ENCODE measurements around the gene FIS1. TPM values are rescaled to one million over a fixed set of nuclear protein-coding genes. Genes with fewer than 3 reads are reported as not detected.

FIS1 gene
- total RNA-seq, 1 donor from 2014 or later: 140 TPM

DNA sequence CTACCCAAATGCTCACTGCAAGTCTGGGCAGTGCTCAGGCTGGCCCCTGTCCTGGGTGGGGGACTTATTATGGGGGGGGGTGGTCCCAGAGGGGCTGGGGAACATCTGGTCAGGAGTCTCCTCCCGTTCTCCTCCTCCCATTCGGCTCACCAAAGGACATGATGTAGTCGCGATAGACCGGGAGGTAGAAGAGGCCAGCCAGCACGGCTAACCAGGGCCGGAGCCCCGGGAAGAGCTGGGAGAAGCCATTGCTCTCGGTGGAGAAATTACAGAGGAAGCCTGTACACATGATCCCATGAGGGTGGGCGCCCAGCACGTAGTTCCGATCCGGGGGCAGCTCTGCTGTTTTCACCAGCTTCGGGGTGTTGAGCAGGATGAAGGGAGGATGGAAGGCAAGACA, 46.4 kb downstream of the FIS1 start:
- Histone ChIP-seq H3K9ac (ENCODE audit: low read length) (no peak overlapping the region), H3K9me3 (ENCODE audit: insufficient read depth, low read depth, low read length) (no peaks in the 10 kb centered on the region), H3K4me1 (ENCODE audit: insufficient read depth, low read length) (peaks cover 2% of the 10 kb centered on the region), H3K4me2 (ENCODE audit: low read length) (no peak overlapping the region), H2AFZ (ENCODE audit: low read depth, low read length) (no peak overlapping the region), H3K79me2 (ENCODE audit: insufficient read depth, low read length) (no peaks in the 10 kb centered on the region), H3K27ac (ENCODE audit: low read depth, low read length) (no peak overlapping the region), H3K36me3 (ENCODE audit: insufficient read depth, low read length) (no peaks in the 10 kb centered on the region), H3K27me3 (ENCODE audit: insufficient read depth, low read length) (peaks cover 26% of the 10 kb centered on the region), H4K20me1 (ENCODE audit: insufficient read depth, low read length) (peaks cover 3% of the 10 kb centered on the region), H3K4me3 (ENCODE audit: insufficient read depth, low read depth, low read length) (no peak overlapping the region)
- Mint-ChIP-seq H3K4me3 (ENCODE audit: unreplicated experiment) (no peak overlapping the region), H3K36me3 (ENCODE audit: low read depth, unreplicated experiment) (no peaks in the 10 kb centered on the region), H3K27ac (ENCODE audit: unreplicated experiment) (no peak overlapping the region), H3K9me3 (ENCODE audit: unreplicated experiment) (no peaks in the 10 kb centered on the region), H3K27me3 (ENCODE audit: low read depth, unreplicated experiment) (peaks cover 29% of the 10 kb centered on the region), H3K4me1 (ENCODE audit: low read depth, unreplicated experiment) (no peaks in the 10 kb centered on the region)
- FAIRE-seq (no peak), DNase-seq (ENCODE audit: low read depth) (no peak)
- no peak for TF ChIP-seq EZH2 (IDR thresholded peaks at IDR 0.05; ENCODE audit: insufficient read depth, low read length)
- TF ChIP-seq, protein P1, sequence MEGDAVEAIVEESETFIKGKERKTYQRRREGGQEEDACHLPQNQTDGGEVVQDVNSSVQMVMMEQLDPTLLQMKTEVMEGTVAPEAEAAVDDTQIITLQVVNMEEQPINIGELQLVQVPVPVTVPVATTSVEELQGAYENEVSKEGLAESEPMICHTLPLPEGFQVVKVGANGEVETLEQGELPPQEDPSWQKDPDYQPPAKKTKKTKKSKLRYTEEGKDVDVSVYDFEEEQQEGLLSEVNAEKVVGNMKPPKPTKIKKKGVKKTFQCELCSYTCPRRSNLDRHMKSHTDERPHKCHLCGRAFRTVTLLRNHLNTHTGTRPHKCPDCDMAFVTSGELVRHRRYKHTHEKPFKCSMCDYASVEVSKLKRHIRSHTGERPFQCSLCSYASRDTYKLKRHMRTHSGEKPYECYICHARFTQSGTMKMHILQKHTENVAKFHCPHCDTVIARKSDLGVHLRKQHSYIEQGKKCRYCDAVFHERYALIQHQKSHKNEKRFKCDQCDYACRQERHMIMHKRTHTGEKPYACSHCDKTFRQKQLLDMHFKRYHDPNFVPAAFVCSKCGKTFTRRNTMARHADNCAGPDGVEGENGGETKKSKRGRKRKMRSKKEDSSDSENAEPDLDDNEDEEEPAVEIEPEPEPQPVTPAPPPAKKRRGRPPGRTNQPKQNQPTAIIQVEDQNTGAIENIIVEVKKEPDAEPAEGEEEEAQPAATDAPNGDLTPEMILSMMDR (IDR thresholded peaks at IDR 0.05; ENCODE audit: insufficient read depth, low read depth, low read length): no peak

DNA sequence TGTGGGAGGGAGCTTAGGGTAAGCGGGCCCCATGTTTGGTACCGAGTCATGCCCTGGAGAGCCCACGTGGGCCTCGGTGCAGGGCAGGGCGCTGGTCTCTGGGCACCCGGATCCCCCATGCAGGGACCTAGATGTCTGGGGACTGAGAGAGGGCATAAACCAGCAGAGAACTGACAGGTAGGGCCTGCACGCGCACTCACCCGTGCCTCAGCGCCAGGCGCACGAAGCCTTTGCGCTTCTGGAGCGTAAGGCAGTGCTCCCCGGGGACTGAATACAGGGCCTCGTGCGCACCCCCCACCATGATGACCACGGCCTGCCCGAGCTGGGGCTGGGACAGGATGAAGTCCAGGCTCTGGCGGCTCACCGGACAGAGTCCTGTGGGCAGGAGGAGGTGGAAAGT, 46.9 kb downstream of the FIS1 start:
- no peak for TF ChIP-seq EZH2 (IDR thresholded peaks at IDR 0.05; ENCODE audit: insufficient read depth, low read length)
- TF ChIP-seq, protein P1 (IDR thresholded peaks at IDR 0.05; ENCODE audit: insufficient read depth, low read depth, low read length): no peak
- peaks cover 25% of the 10 kb centered on the region for H3K27me3 ChIP-seq (ENCODE audit: insufficient read depth, low read length)
- no peaks in the 10 kb centered on the region for H3K79me2 ChIP-seq (ENCODE audit: insufficient read depth, low read length)
- Mint-ChIP-seq H3K27me3 (ENCODE audit: low read depth, unreplicated experiment) (peaks cover 24% of the 10 kb centered on the region), H3K4me3 (ENCODE audit: unreplicated experiment) (no peak overlapping the region), H3K27ac (ENCODE audit: unreplicated experiment) (no peak overlapping the region), H3K4me1 (ENCODE audit: low read depth, unreplicated experiment) (no peaks in the 10 kb centered on the region), H3K36me3 (ENCODE audit: low read depth, unreplicated experiment) (no peaks in the 10 kb centered on the region), H3K9me3 (ENCODE audit: unreplicated experiment) (no peaks in the 10 kb centered on the region)
- no peak overlapping the region for H3K9ac ChIP-seq (ENCODE audit: low read length)
- DNase-seq (ENCODE audit: low read depth): no peak
- H3K36me3 ChIP-seq (ENCODE audit: insufficient read depth, low read length): no peaks in the 10 kb centered on the region
- peaks cover 3% of the 10 kb centered on the region for H4K20me1 ChIP-seq (ENCODE audit: insufficient read depth, low read length)
- no peak overlapping the region for H2AFZ ChIP-seq (ENCODE audit: low read depth, low read length)
- no peak overlapping the region for H3K27ac ChIP-seq (ENCODE audit: low read depth, low read length)
- no peak overlapping the region for H3K4me3 ChIP-seq (ENCODE audit: insufficient read depth, low read depth, low read length)
- no peaks in the 10 kb centered on the region for H3K9me3 ChIP-seq (ENCODE audit: insufficient read depth, low read depth, low read length)
- no peak overlapping the region for H3K4me2 ChIP-seq (ENCODE audit: low read length)
- peaks cover 2% of the 10 kb centered on the region for H3K4me1 ChIP-seq (ENCODE audit: insufficient read depth, low read length)
- FAIRE-seq: no peak

DNA sequence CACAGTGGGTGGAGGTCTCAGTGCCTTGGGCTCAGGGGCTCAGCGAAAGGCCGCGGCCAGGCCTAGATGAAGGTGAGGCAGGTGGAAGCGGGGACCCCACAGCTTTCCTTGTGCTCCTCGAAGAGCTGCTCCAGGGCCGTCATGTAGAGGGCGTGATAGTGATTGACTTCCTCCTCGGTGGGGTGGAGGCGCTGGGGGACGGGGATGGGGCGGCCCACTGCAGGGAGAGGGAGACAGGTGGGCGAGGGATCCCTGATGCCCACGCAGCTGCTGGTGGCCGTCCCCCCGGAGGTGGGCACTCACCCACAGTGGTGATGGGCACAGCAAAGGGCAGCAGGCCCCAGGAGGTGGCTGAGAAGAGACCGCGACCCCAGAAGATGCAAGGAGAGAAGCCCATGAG, 49.0 kb downstream of the FIS1 start:
- no peak for DNase-seq (ENCODE audit: low read depth)
- H3K4me3 Mint-ChIP-seq (ENCODE audit: unreplicated experiment): no peak overlapping the region
- Histone ChIP-seq H2AFZ (ENCODE audit: low read depth, low read length) (no peak overlapping the region), H3K27me3 (ENCODE audit: insufficient read depth, low read length) (peaks cover 9% of the 10 kb centered on the region), H3K4me2 (ENCODE audit: low read length) (no peak overlapping the region), H3K9me3 (ENCODE audit: insufficient read depth, low read depth, low read length) (no peaks in the 10 kb centered on the region), H3K9ac (ENCODE audit: low read length) (no peak overlapping the region), H3K36me3 (ENCODE audit: insufficient read depth, low read length) (no peaks in the 10 kb centered on the region), H3K4me1 (ENCODE audit: insufficient read depth, low read length) (no peaks in the 10 kb centered on the region), H4K20me1 (ENCODE audit: insufficient read depth, low read length) (no peaks in the 10 kb centered on the region), H3K27ac (ENCODE audit: low read depth, low read length) (no peak overlapping the region), H3K79me2 (ENCODE audit: insufficient read depth, low read length) (no peaks in the 10 kb centered on the region), H3K4me3 (ENCODE audit: insufficient read depth, low read depth, low read length) (no peak overlapping the region)
- H3K36me3 Mint-ChIP-seq (ENCODE audit: low read depth, unreplicated experiment): no peaks in the 10 kb centered on the region
- no peaks in the 10 kb centered on the region for H3K4me1 Mint-ChIP-seq (ENCODE audit: low read depth, unreplicated experiment)
- no peaks in the 10 kb centered on the region for H3K9me3 Mint-ChIP-seq (ENCODE audit: unreplicated experiment)
- H3K27ac Mint-ChIP-seq (ENCODE audit: unreplicated experiment): no peak overlapping the region
- no peak for TF ChIP-seq EZH2 (IDR thresholded peaks at IDR 0.05; ENCODE audit: insufficient read depth, low read length)
- TF ChIP-seq, protein P1 (IDR thresholded peaks at IDR 0.05; ENCODE audit: insufficient read depth, low read depth, low read length): no peak
- no peak for FAIRE-seq
- peaks cover 11% of the 10 kb centered on the region for H3K27me3 Mint-ChIP-seq (ENCODE audit: low read depth, unreplicated experiment)

Other genes starting within 250 kb of the FIS1 start
- not detected in 2 replicates for gene MUC17, start 225.0 kb downstream of the FIS1 start, total RNA-seq
- gene TRIM56, start 159.6 kb downstream of the FIS1 start, total RNA-seq: 24.2 and 24.4 TPM in 2 replicates
- 1,303 and 1,496 TPM in 2 replicates for gene SERPINE1, start 118.0 kb downstream of the FIS1 start, total RNA-seq
- gene AP1S1, start 90.6 kb downstream of the FIS1 start, total RNA-seq: 172 and 181 TPM in 2 replicates
- 40.5 and 51.8 TPM in 2 replicates for gene VGF, start 79.5 kb downstream of the FIS1 start, total RNA-seq
- gene NAT16, start 64.8 kb downstream of the FIS1 start, total RNA-seq: 0.16 TPM in 1 of 2 replicates, not detected in the other
- not detected in 2 replicates for gene MOGAT3, start 44.0 kb downstream of the FIS1 start, total RNA-seq
- gene PLOD3, start 27.5 kb downstream of the FIS1 start, total RNA-seq: 161 and 164 TPM in 2 replicates
- 107 and 115 TPM in 2 replicates for gene ZNHIT1, start 26.9 kb downstream of the FIS1 start, total RNA-seq
- gene CLDN15, start 7.3 kb downstream of the FIS1 start, total RNA-seq: 8.7 and 10.0 TPM in 2 replicates
- 20.9 and 23.5 TPM in 2 replicates for gene IFT22, start 76.7 kb upstream of the FIS1 start, total RNA-seq
- gene COL26A1, start 117.8 kb upstream of the FIS1 start, total RNA-seq: 6.8 and 7.1 TPM in 2 replicates

Measured in astrocyte (in vitro differentiated cells and primary cell).